ENCODE measurements around the gene CHCHD6. TPM values are rescaled to one million over a fixed set of nuclear protein-coding genes. Genes with fewer than 3 reads are reported as not detected.

The CHCHD6 gene
- total RNA-seq, 4 donors from 2014 or later: 2.4 to 44.6 (median 5.1) TPM

- Histone ChIP-seq H3K9me3 (no peaks in the 10 kb centered on the region), H3K4me3 (no peak overlapping the region), H3K27ac (no peak overlapping the region), H3K36me3 (no peaks in the 10 kb centered on the region), H3K4me1 (no peaks in the 10 kb centered on the region), H3K27me3 (no peaks in the 10 kb centered on the region)
- DNase-seq: no peak
- TF ChIP-seq, protein P1, sequence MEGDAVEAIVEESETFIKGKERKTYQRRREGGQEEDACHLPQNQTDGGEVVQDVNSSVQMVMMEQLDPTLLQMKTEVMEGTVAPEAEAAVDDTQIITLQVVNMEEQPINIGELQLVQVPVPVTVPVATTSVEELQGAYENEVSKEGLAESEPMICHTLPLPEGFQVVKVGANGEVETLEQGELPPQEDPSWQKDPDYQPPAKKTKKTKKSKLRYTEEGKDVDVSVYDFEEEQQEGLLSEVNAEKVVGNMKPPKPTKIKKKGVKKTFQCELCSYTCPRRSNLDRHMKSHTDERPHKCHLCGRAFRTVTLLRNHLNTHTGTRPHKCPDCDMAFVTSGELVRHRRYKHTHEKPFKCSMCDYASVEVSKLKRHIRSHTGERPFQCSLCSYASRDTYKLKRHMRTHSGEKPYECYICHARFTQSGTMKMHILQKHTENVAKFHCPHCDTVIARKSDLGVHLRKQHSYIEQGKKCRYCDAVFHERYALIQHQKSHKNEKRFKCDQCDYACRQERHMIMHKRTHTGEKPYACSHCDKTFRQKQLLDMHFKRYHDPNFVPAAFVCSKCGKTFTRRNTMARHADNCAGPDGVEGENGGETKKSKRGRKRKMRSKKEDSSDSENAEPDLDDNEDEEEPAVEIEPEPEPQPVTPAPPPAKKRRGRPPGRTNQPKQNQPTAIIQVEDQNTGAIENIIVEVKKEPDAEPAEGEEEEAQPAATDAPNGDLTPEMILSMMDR (IDR thresholded peaks at IDR 0.05): no peak
- no peak for TF ChIP-seq POLR2A (IDR thresholded peaks at IDR 0.05)
Measured at GRCh38 chr3:126658584-126658983, 45.5 kb upstream of the CHCHD6 start.

- no peaks in the 10 kb centered on the region for H3K36me3 ChIP-seq
- H3K27me3 ChIP-seq: no peaks in the 10 kb centered on the region
- no peak overlapping the region for H3K4me3 ChIP-seq
- TF ChIP-seq POLR2A (IDR thresholded peaks at IDR 0.05): no peak
- TF ChIP-seq, protein P1 (IDR thresholded peaks at IDR 0.05): peak in 2 of 6 experiments; percentile 11 to 40
- no peak overlapping the region for H3K27ac ChIP-seq
- peak in 1 of 3 donors; percentile 39 for DNase-seq
- no peaks in the 10 kb centered on the region for H3K4me1 ChIP-seq
- H3K9me3 ChIP-seq: no peaks in the 10 kb centered on the region
Measured at GRCh38 chr3:126659915-126660886, 43.8 kb upstream of the CHCHD6 start.

- Histone ChIP-seq H3K36me3 (no peaks in the 10 kb centered on the region), H3K27ac (no peak overlapping the region), H3K4me3 (no peak overlapping the region), H3K9me3 (no peaks in the 10 kb centered on the region), H3K27me3 (no peaks in the 10 kb centered on the region), H3K4me1 (no peaks in the 10 kb centered on the region)
- no peak for TF ChIP-seq POLR2A (IDR thresholded peaks at IDR 0.05)
- TF ChIP-seq, protein P1 (IDR thresholded peaks at IDR 0.05): no peak
- DNase-seq: peak in 1 of 3 donors; percentile 29
Measured at GRCh38 chr3:126661532-126662364, 42.3 kb upstream of the CHCHD6 start.

GRCh38 chr3:126663257-126663656 lies 40.8 kb upstream of the CHCHD6 start:
- H3K9me3 ChIP-seq: no peaks in the 10 kb centered on the region
- TF ChIP-seq POLR2A (IDR thresholded peaks at IDR 0.05): no peak
- TF ChIP-seq, protein P1 (IDR thresholded peaks at IDR 0.05): no peak
- H3K36me3 ChIP-seq: no peaks in the 10 kb centered on the region
- DNase-seq: peak in 1 of 3 donors; percentile 15
- H3K27ac ChIP-seq: no peak overlapping the region
- H3K4me1 ChIP-seq: no peaks in the 10 kb centered on the region
- H3K27me3 ChIP-seq: no peaks in the 10 kb centered on the region
- H3K4me3 ChIP-seq: no peak overlapping the region

DNA sequence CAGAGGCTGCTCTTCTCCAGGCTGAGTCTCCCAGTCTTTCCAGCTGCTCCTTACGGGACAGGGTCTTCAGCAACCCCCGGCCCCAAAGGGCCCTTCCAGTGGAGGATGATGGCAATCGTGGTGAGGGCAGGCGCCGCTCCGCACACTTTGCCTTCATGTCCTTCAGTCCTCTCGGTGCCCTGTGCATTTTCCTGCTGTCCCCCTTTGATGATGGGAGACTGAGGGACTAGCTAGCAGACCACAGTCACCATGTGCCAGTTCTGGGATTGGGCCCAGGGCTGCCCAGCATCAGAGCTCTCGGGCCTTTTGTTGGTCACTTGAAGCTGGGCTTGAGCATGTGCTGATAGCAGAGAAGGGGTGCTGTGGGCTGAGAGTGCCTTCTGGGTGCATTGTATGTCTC lies 40.3 kb upstream of the CHCHD6 start:
- Histone ChIP-seq H3K27ac (no peak overlapping the region), H3K9me3 (no peaks in the 10 kb centered on the region), H3K4me1 (no peaks in the 10 kb centered on the region), H3K4me3 (no peak overlapping the region), H3K36me3 (no peaks in the 10 kb centered on the region), H3K27me3 (no peaks in the 10 kb centered on the region)
- TF ChIP-seq, protein P1 (IDR thresholded peaks at IDR 0.05): no peak
- TF ChIP-seq POLR2A (IDR thresholded peaks at IDR 0.05): no peak
- no peak for DNase-seq
